ENCODE results near the gene SPTLC2.
"Not testable (repeated sequence)": the region's sequence is repeated elsewhere in the genome, so short reads cannot be mapped to it uniquely, and the experiment has no call there.

Gene SPTLC2

DNA sequence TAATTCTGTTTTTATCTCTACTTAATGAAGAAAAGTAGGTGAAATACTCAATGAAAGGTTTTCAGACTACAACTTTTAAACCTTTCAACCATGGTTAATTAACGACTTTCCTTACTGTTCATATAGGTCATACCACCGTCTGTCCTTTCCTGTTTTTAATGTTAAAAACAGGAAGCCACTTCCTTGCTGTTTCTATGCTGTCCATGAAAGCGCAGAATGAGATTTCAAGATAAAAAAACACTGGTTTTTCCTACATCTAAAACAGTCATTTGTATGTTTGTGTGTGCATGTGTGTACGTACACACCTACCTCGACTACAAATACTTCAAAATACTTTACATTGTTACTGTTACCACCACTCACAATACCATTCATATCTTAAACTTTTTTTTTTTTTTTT, 27.3 kb downstream of the SPTLC2 start:
- Histone ChIP-seq H3K27ac (replicated peaks) (peak overlapping the region; percentile 50), H3K27me3 (ENCODE audit: insufficient read depth, poor library complexity, severe bottlenecking) (no peaks in the 10 kb centered on the region), H3K4me3 (replicated peaks; ENCODE audit: insufficient read depth, low read length) (no peak overlapping the region)
- DNase-seq (ENCODE audit: low read depth in 1 of 2, low spot score in 1 of 2) = no peak
- peak; percentile 71; the same call in 1 of the 2 replicates for TF ChIP-seq SPI1 (IDR thresholded peaks at IDR 0.05; ENCODE audit: borderline replicate concordance, low read depth)
- TF ChIP-seq, protein P1, sequence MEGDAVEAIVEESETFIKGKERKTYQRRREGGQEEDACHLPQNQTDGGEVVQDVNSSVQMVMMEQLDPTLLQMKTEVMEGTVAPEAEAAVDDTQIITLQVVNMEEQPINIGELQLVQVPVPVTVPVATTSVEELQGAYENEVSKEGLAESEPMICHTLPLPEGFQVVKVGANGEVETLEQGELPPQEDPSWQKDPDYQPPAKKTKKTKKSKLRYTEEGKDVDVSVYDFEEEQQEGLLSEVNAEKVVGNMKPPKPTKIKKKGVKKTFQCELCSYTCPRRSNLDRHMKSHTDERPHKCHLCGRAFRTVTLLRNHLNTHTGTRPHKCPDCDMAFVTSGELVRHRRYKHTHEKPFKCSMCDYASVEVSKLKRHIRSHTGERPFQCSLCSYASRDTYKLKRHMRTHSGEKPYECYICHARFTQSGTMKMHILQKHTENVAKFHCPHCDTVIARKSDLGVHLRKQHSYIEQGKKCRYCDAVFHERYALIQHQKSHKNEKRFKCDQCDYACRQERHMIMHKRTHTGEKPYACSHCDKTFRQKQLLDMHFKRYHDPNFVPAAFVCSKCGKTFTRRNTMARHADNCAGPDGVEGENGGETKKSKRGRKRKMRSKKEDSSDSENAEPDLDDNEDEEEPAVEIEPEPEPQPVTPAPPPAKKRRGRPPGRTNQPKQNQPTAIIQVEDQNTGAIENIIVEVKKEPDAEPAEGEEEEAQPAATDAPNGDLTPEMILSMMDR (IDR thresholded peaks at IDR 0.05; ENCODE audit: insufficient read depth, low read length) = no peak
- no peak for TF ChIP-seq POLR2AphosphoS5 (IDR thresholded peaks at IDR 0.05; ENCODE audit: low read depth)
- TF ChIP-seq, protein P2, sequence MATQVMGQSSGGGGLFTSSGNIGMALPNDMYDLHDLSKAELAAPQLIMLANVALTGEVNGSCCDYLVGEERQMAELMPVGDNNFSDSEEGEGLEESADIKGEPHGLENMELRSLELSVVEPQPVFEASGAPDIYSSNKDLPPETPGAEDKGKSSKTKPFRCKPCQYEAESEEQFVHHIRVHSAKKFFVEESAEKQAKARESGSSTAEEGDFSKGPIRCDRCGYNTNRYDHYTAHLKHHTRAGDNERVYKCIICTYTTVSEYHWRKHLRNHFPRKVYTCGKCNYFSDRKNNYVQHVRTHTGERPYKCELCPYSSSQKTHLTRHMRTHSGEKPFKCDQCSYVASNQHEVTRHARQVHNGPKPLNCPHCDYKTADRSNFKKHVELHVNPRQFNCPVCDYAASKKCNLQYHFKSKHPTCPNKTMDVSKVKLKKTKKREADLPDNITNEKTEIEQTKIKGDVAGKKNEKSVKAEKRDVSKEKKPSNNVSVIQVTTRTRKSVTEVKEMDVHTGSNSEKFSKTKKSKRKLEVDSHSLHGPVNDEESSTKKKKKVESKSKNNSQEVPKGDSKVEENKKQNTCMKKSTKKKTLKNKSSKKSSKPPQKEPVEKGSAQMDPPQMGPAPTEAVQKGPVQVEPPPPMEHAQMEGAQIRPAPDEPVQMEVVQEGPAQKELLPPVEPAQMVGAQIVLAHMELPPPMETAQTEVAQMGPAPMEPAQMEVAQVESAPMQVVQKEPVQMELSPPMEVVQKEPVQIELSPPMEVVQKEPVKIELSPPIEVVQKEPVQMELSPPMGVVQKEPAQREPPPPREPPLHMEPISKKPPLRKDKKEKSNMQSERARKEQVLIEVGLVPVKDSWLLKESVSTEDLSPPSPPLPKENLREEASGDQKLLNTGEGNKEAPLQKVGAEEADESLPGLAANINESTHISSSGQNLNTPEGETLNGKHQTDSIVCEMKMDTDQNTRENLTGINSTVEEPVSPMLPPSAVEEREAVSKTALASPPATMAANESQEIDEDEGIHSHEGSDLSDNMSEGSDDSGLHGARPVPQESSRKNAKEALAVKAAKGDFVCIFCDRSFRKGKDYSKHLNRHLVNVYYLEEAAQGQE (IDR thresholded peaks at IDR 0.05; ENCODE audit: insufficient replicate concordance, low read depth) = no peak
- no peak for TF ChIP-seq GABPA (IDR thresholded peaks at IDR 0.05; ENCODE audit: low read depth)

DNA sequence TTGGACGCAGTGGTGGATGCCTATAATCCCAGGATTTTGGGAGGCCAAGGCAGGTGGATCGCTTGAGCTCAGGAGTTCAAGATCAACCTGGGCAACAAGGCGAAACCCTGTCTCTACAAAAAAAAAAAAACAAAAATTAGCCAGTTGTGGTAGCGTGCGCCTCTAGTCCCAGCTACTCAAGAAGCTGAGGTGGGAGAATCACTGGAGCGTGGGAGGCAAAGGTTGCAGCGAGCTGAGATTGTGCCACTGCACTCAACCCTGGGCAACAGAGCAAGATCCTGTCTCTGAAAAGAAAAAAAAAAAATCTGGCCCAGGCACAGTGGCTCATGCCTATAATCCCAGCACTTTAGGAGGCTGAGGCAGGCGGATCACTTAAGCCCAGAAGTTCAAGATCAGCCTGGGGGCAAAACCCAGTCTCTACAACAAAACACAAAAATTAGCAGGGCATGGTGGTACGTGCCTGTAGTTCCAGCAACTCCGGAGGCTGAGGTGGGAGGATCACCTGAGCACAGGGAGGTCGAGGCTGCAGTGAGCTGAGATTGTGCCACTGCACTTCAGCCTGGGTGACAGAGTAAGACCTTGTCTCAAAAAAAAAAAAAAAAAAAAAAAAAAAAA, 27.9 kb downstream of the SPTLC2 start:
- not testable (repeated sequence) for DNase-seq (ENCODE audit: low read depth in 1 of 2, low spot score in 1 of 2); H3K27me3 ChIP-seq (ENCODE audit: insufficient read depth, poor library complexity, severe bottlenecking); H3K27ac ChIP-seq (replicated peaks); H3K4me3 ChIP-seq (replicated peaks; ENCODE audit: insufficient read depth, low read length)

DNA sequence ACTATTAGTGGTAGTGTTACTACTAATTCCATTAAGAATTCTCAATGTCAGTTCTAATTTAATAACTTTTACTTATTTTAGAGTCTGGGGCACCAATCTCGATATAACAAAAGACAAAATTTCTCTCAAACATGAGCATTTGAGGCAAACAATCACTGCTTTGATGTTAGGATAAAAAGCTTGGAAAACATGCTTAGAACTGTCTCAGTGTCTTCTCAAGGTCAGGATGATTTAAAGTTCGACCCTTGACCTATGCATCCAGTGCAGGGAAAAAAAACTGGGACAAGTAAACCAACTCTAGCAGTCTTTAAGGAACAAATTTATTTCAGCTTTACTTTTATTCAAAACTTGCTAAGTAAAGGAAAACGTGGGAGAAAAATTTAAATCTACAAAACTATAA, 31.1 kb downstream of the SPTLC2 start:
- Histone ChIP-seq H3K27ac (replicated peaks) (no peak overlapping the region), H3K4me3 (replicated peaks; ENCODE audit: insufficient read depth, low read length) (no peak overlapping the region), H3K27me3 (ENCODE audit: insufficient read depth, poor library complexity, severe bottlenecking) (no peaks in the 10 kb centered on the region)
- no peak for DNase-seq (ENCODE audit: low read depth in 1 of 2, low spot score in 1 of 2)
- no peak for TF ChIP-seq POLR2AphosphoS5 (IDR thresholded peaks at IDR 0.05; ENCODE audit: low read depth)
- TF ChIP-seq GABPA (IDR thresholded peaks at IDR 0.05; ENCODE audit: low read depth) = no peak
- TF ChIP-seq, protein P1 (IDR thresholded peaks at IDR 0.05; ENCODE audit: insufficient read depth, low read length) = no peak
- TF ChIP-seq, protein P2 (IDR thresholded peaks at IDR 0.05; ENCODE audit: insufficient replicate concordance, low read depth) = no peak
- no peak for TF ChIP-seq SPI1 (IDR thresholded peaks at IDR 0.05; ENCODE audit: borderline replicate concordance, low read depth)

DNA sequence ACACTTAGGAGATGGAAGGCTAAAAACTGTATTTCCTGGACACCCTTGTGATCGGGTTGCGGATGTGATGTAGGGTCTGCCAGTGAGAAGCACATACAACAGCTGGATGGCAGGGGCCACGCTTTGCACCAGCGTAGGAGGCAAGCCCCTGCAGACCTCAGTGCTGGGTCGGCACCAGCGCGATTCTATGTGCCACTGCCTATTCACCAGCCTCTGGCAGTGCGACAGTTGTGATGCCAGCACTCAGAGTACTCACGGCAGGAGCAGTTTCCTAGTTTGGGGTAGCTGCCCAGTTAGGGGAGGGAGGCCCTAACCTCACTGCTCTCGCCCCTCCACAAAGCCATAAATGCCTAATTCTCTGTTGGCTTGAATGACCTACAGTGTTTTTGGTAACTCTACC, 31.6 kb downstream of the SPTLC2 start:
- TF ChIP-seq POLR2AphosphoS5 (IDR thresholded peaks at IDR 0.05; ENCODE audit: low read depth) = no peak
- TF ChIP-seq GABPA (IDR thresholded peaks at IDR 0.05; ENCODE audit: low read depth) = no peak
- TF ChIP-seq, protein P2 (IDR thresholded peaks at IDR 0.05; ENCODE audit: insufficient replicate concordance, low read depth) = no peak
- no peak for TF ChIP-seq SPI1 (IDR thresholded peaks at IDR 0.05; ENCODE audit: borderline replicate concordance, low read depth)
- H3K4me3 ChIP-seq (replicated peaks; ENCODE audit: insufficient read depth, low read length) = no peak overlapping the region
- H3K27me3 ChIP-seq (ENCODE audit: insufficient read depth, poor library complexity, severe bottlenecking) = no peaks in the 10 kb centered on the region
- no peak for DNase-seq (ENCODE audit: low read depth in 1 of 2, low spot score in 1 of 2)
- no peak overlapping the region for H3K27ac ChIP-seq (replicated peaks)

Data from HL-60 (cell line).